Activated CD8-positive, alpha-beta T cell treated with anti-CD3 and anti-CD28 coated beads for 36 hours (primary cell): ENCODE results near the gene ZNF445. TPM values are rescaled to one million over a fixed set of nuclear protein-coding genes. Genes with fewer than 3 reads are reported as not detected.
A peak's percentile ranks its signal among the peaks of the same experiment; 100 is the strongest.
"Not testable (repeated sequence)": the region's sequence is repeated elsewhere in the genome, so short reads cannot be mapped to it uniquely, and the experiment has no call there.

ENCODE experiments used
- ATAC-seq: fragments of 200-7000 bp; cut with Tn5 transposase; one replicate; pipeline ENCODE4 v1.10.0; 2021; ENCODE audit warnings: mild to moderate bottlenecking, moderate library complexity
- CTCF ChIA-PET: fragments of 350-600 bp; sonication (Branson Sonifier 250); formaldehyde crosslinking; loops from one replicate; lab custom pipeline; 2021; ENCODE audit warnings: antibody characterized with exemption; lab: Charles Lee
- POLR2A ChIA-PET: fragments of 350-600 bp; sonication (Branson Sonifier 250); formaldehyde crosslinking; loops from one replicate; lab custom pipeline; 2021; ENCODE audit warnings: antibody characterized with exemption; lab: Charles Lee
- DNase-seq: peaks from one replicate; pipeline ENCODE4 v3.0.0-alpha.2; 2020
- H3K27ac Mint-ChIP-seq: one replicate; pipeline ENCODE4 v1.8.0; 2021; ENCODE audit warnings: mild to moderate bottlenecking, mixed read lengths
- H3K27me3 Mint-ChIP-seq: one replicate; pipeline ENCODE4 v1.8.0; 2021; ENCODE audit warnings: mixed read lengths
- H3K36me3 Mint-ChIP-seq: one replicate; pipeline ENCODE4 v1.8.0; 2021; ENCODE audit warnings: low read depth, mixed read lengths
- H3K4me1 Mint-ChIP-seq: one replicate; pipeline ENCODE4 v1.8.0; 2021; ENCODE audit warnings: low read depth, mixed read lengths
- H3K4me3 Mint-ChIP-seq: one replicate; pipeline ENCODE4 v1.8.0; 2021; ENCODE audit warnings: mild to moderate bottlenecking, moderate library complexity, mixed read lengths
- H3K9me3 Mint-ChIP-seq: one replicate; pipeline ENCODE4 v1.8.0; 2021; ENCODE audit warnings: mixed read lengths
- intact Hi-C: fragments of 100-400 bp; cut with micrococcal nuclease; formaldehyde crosslinking; loops from one replicate; pipeline ENCODE4 v1.10.0; 2022
- total RNA-seq, 2 experiments: library from RNA; stranded (reverse); gene quantifications; one replicate each; pipeline ENCODE4 v1.2.3, GENCODE V29; 2021
- TF ChIP-seq, protein P1 (sequence below): fragments of 200-600 bp; IDR thresholded peaks from one replicate; pipeline ENCODE4 v1.8.0; 2022; ENCODE audit warnings: antibody characterized with exemption, mild to moderate bottlenecking

The ZNF445 gene
- total RNA-seq, 2 experiments from 2014 or later, result 16.3 to 18.4 TPM

GRCh38 chr3:44419923-44420650, 57.4 kb downstream of the ZNF445 start:
- Mint-ChIP-seq H3K27ac (no peak overlapping the region), H3K4me3 (no peak overlapping the region), H3K9me3 (no peaks in the 10 kb centered on the region), H3K27me3 (no peaks in the 10 kb centered on the region), H3K36me3 (no peaks in the 10 kb centered on the region), H3K4me1 (no peaks in the 10 kb centered on the region)
- ChIA-PET POLR2A (interaction anchor here (0.9 kb wide), 1 partner anchor 11 kb away, joined by 3 read pairs; no protein-coding TSS in a partner anchor), CTCF (no interaction called here)
- TF ChIP-seq, protein P1, sequence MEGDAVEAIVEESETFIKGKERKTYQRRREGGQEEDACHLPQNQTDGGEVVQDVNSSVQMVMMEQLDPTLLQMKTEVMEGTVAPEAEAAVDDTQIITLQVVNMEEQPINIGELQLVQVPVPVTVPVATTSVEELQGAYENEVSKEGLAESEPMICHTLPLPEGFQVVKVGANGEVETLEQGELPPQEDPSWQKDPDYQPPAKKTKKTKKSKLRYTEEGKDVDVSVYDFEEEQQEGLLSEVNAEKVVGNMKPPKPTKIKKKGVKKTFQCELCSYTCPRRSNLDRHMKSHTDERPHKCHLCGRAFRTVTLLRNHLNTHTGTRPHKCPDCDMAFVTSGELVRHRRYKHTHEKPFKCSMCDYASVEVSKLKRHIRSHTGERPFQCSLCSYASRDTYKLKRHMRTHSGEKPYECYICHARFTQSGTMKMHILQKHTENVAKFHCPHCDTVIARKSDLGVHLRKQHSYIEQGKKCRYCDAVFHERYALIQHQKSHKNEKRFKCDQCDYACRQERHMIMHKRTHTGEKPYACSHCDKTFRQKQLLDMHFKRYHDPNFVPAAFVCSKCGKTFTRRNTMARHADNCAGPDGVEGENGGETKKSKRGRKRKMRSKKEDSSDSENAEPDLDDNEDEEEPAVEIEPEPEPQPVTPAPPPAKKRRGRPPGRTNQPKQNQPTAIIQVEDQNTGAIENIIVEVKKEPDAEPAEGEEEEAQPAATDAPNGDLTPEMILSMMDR, result no peak
- ATAC-seq (no peak), DNase-seq (no peak)
- intact Hi-C loops, result no loop called here

DNA sequence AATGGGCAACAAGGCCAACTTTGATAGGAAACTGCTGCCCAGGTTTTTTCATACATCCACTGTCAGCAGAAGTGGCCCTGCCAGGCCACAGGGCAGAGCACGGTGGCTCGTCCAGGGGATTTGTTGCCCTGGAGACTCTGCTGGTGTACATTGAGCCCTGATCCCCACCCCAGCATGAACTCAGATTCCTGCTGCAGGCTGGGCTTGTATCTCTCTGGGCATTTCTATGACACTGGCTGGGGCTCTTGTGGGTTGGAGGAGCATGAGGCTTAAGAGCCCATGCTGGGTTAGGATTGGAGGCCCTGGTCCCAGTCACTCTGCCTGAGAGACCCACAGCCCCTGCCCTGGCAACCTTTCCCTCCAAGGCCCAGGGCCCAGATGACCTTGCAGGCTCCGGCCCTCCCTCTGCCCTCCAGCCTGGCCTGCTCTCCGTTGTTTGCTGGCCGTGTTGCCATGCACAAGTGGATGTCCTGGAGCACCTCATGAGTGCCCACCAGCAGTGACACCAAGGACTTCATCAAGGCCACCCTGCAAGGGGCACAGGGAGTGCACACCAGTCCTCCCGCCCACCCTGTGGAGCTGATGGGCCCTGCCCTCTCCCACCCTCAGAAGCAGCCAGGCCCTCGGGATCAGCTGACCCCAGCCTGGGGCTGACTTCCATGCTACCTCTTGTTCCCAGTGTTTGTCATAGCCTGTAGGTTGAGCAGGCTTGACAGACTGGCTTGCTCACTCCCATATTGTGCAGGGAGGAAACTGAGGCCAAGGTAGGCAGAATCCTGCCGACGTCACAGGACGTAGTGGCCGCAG, 58.2 kb downstream of the ZNF445 start:
- DNase-seq (no peak), ATAC-seq (no peak)
- no peaks in the 10 kb centered on the region for H3K9me3 Mint-ChIP-seq
- intact Hi-C loops, result no loop called here
- H3K4me1 Mint-ChIP-seq, result no peaks in the 10 kb centered on the region
- TF ChIP-seq, protein P1, result no peak
- POLR2A ChIA-PET, result interaction anchor here (0.9 kb wide), 1 partner anchor 12 kb away, joined by 3 read pairs; no protein-coding TSS in a partner anchor
- no peaks in the 10 kb centered on the region for H3K27me3 Mint-ChIP-seq
- no peak overlapping the region for H3K4me3 Mint-ChIP-seq
- CTCF ChIA-PET, result no interaction called here
- no peaks in the 10 kb centered on the region for H3K36me3 Mint-ChIP-seq
- H3K27ac Mint-ChIP-seq, result no peak overlapping the region

GRCh38 chr3:44418549-44418948, 58.9 kb downstream of the ZNF445 start:
- Mint-ChIP-seq H3K27ac (no peak overlapping the region), H3K27me3 (no peaks in the 10 kb centered on the region), H3K36me3 (no peaks in the 10 kb centered on the region), H3K9me3 (no peaks in the 10 kb centered on the region), H3K4me1 (no peaks in the 10 kb centered on the region), H3K4me3 (no peak overlapping the region)
- DNase-seq, result no peak
- ChIA-PET POLR2A (no interaction called here), CTCF (no interaction called here)
- intact Hi-C loops, result no loop called here
- ATAC-seq, result no peak
- TF ChIP-seq, protein P1, result peak; percentile 23

DNA sequence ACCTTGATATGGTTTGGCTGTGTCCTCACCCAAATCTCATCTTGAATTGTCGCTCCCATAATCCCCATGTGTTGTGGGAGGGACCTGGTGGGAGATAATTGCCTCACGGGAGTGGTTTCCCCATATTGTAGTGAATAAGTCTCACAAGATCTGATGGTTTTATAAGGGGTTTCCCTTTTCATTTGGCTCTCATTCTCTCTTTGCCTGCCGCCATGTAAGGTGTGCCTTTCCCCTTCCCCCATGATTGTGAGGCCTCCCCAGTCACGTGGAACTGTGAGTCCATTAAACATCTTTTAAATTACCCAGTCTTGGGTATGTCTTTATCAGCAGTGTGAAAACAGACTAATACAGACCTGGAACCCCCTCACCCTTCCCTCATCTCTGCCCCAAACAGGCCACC, 59.4 kb downstream of the ZNF445 start:
- POLR2A ChIA-PET, ATAC-seq, H3K9me3 Mint-ChIP-seq, DNase-seq, H3K4me3 Mint-ChIP-seq, H3K27me3 Mint-ChIP-seq, intact Hi-C loops, CTCF ChIA-PET, H3K27ac Mint-ChIP-seq, H3K36me3 Mint-ChIP-seq, H3K4me1 Mint-ChIP-seq: not testable (repeated sequence)

DNA sequence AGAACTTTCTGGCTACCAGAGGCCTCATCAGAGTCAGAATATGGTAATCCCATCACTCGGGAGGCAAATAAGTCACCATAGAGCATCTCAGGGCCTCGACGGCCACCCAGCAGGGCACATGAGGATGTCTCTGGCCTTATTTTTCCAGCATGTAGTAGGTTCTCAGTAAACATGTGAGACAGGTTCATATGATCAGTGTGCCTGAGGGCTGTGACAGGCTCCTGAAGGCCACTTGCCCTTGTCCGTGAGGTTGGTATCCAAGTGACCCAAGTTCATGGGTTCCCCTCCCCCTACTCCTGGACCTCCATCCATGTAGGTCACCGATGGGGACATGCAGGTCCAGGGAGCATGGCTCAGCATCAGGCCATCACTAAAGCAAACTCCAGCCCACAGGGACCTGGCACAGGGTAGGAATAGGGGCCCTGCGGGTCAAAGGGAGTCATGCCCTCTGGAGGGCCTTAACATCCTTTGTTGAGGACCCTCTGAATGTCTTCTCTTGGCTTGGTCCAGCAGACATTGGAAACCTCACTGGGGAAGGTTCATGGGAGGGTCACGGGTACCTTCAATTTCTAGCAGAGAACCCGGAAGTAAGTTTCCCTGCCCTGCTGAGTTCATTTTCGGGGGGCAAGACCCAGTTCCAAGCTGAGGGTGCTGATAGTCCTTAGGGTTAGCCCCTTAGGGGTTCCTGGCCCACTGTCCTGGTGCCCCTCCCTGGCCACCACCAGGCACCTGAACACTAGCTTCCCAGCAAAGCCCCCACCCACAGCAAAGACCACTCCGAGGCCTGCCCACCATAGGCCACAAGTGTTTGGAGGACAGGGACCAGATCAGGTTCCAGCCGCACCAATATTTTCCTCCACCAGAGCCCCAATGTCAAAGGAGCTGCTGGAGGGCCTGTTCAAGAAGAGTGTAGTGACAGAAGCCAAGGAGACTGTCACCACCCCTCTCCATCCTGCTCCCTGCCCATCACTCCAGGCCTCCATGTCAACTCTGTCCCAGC, 61.1 kb downstream of the ZNF445 start:
- POLR2A ChIA-PET, result no interaction called here
- Mint-ChIP-seq H3K4me1 (no peaks in the 10 kb centered on the region), H3K27me3 (no peaks in the 10 kb centered on the region), H3K27ac (no peak overlapping the region), H3K9me3 (no peaks in the 10 kb centered on the region), H3K36me3 (no peaks in the 10 kb centered on the region), H3K4me3 (no peak overlapping the region)
- CTCF ChIA-PET, result no interaction called here
- TF ChIP-seq, protein P1, result no peak
- DNase-seq (no peak), ATAC-seq (no peak)
- intact Hi-C loops, result no loop called here
